H9 (cell line): Measurements from ENCODE around the gene ZFAND5. TPM values are rescaled to one million over a fixed set of nuclear protein-coding genes. Genes with fewer than 3 reads are reported as not detected.

Experiments used
- DNase-seq: peaks from one replicate; pipeline ENCODE4 v3.0.0-alpha.2; 2017
- H2AFZ ChIP-seq: one replicate; pipeline ENCODE4 v1.6.1; 2013; ENCODE audit warnings: mild to moderate bottlenecking, low read length, control low read depth, moderate library complexity
- H2AK5ac ChIP-seq: 2 replicates; pipeline ENCODE4 v1.6.1; 2013; ENCODE audit warnings: low read length, control low read depth, mixed read lengths; ENCODE audit not compliant: insufficient read length
- H2BK120ac ChIP-seq: one replicate; pipeline ENCODE4 v1.6.1; 2013; ENCODE audit warnings: low read depth, mild to moderate bottlenecking, low read length, control low read depth, inconsistent platforms; ENCODE audit not compliant: poor library complexity, severe bottlenecking
- H2BK12ac ChIP-seq: 2 replicates; pipeline ENCODE4 v1.6.1; 2013; ENCODE audit warnings: low read length, control low read depth, mixed read lengths, low read depth; ENCODE audit not compliant: insufficient read length
- H2BK15ac ChIP-seq: 2 replicates; pipeline ENCODE4 v1.6.1; 2013; ENCODE audit warnings: low read depth, low read length, control low read depth
- H2BK20ac ChIP-seq: one replicate; pipeline ENCODE4 v1.6.1; 2013; ENCODE audit warnings: low read depth, mild to moderate bottlenecking, low read length, control low read depth, inconsistent platforms; ENCODE audit not compliant: poor library complexity, severe bottlenecking
- H2BK5ac ChIP-seq: 2 replicates; pipeline ENCODE4 v1.6.1; 2013; ENCODE audit warnings: low read length, control low read depth, mixed read lengths; ENCODE audit not compliant: insufficient read length
- H3K14ac ChIP-seq: 2 replicates; pipeline ENCODE4 v1.6.1; 2013; ENCODE audit warnings: low read length, control low read depth; ENCODE audit not compliant: insufficient read depth
- H3K18ac ChIP-seq: 2 replicates; pipeline ENCODE4 v1.6.1; 2013; ENCODE audit warnings: low read depth, mild to moderate bottlenecking, mixed read lengths, low read length, control low read depth; ENCODE audit not compliant: insufficient read length
- H3K23ac ChIP-seq: 2 replicates; pipeline ENCODE4 v1.6.1; 2013; ENCODE audit warnings: low read length, control low read depth, mixed read lengths, low read depth; ENCODE audit not compliant: insufficient read length
- H3K23me2 ChIP-seq: 2 replicates; pipeline ENCODE4 v1.6.1; 2013; ENCODE audit warnings: low read depth, mild to moderate bottlenecking, mixed read lengths, low read length, control low read depth; ENCODE audit not compliant: insufficient read length, poor library complexity, severe bottlenecking
- H3K27ac ChIP-seq: 2 replicates; pipeline ENCODE4 v1.5.1; 2013; ENCODE audit warnings: low read length, control low read depth, mixed read lengths, low read depth; ENCODE audit not compliant: insufficient read length
- H3K27me3 ChIP-seq: 2 replicates; pipeline ENCODE4 v1.6.1; 2013; ENCODE audit warnings: low read length, control low read depth, inconsistent platforms; ENCODE audit not compliant: insufficient read depth
- H3K4ac ChIP-seq: 2 replicates; pipeline ENCODE4 v1.6.1; 2013; ENCODE audit warnings: low read depth, mild to moderate bottlenecking, control low read depth, inconsistent platforms, low read length, moderate library complexity
- H3K4me1 ChIP-seq: 2 replicates; pipeline ENCODE4 v1.6.1; 2013; ENCODE audit warnings: low read length, control low read depth, inconsistent platforms; ENCODE audit not compliant: insufficient read depth
- H3K4me2 ChIP-seq: 2 replicates; pipeline ENCODE4 v1.6.1; 2013; ENCODE audit warnings: low read length, control low read depth, mixed read lengths; ENCODE audit not compliant: insufficient read length, insufficient read depth
- H3K56ac ChIP-seq: 2 replicates; pipeline ENCODE4 v1.6.1; 2013; ENCODE audit warnings: low read depth, mild to moderate bottlenecking, mixed read lengths, low read length, control low read depth; ENCODE audit not compliant: insufficient read length
- H3K79me1 ChIP-seq: 2 replicates; pipeline ENCODE4 v1.6.1; 2013; ENCODE audit warnings: low read depth, mild to moderate bottlenecking, moderate library complexity, low read length, control low read depth, inconsistent platforms; ENCODE audit not compliant: insufficient read depth, poor library complexity, severe bottlenecking
- H3K79me2 ChIP-seq: 2 replicates; pipeline ENCODE4 v1.6.1; 2013; ENCODE audit warnings: low read length, control low read depth, inconsistent platforms; ENCODE audit not compliant: insufficient read depth
- H3K9ac ChIP-seq: 2 replicates; pipeline ENCODE4 v1.6.1; 2013; ENCODE audit warnings: low read length, control low read depth, mixed read lengths; ENCODE audit not compliant: insufficient read length; ENCODE audit errors: extremely low read depth
- H3K9me3 ChIP-seq: one replicate; pipeline ENCODE4 v1.6.1; 2013; ENCODE audit warnings: low read depth, low read length, inconsistent platforms; ENCODE audit not compliant: control insufficient read depth
- H3T11ph ChIP-seq: one replicate; pipeline ENCODE4 v1.6.1; 2013; ENCODE audit warnings: mild to moderate bottlenecking, low read length, control low read depth, inconsistent platforms
- H4K20me1 ChIP-seq: one replicate; pipeline ENCODE4 v1.6.1; 2013; ENCODE audit not compliant: control insufficient read depth, insufficient read length, insufficient read depth
- H4K5ac ChIP-seq: 2 replicates; pipeline ENCODE4 v1.6.1; 2013; ENCODE audit warnings: low read depth, mild to moderate bottlenecking, mixed read lengths, low read length, control low read depth; ENCODE audit not compliant: insufficient read length
- H4K8ac ChIP-seq: replicated peaks from 2 replicates; pipeline ENCODE4 v1.6.1; 2013; ENCODE audit warnings: low read length, control low read depth, mixed read lengths, low read depth; ENCODE audit not compliant: insufficient read length
- H4K91ac ChIP-seq: 2 replicates; pipeline ENCODE4 v1.6.1; 2013; ENCODE audit warnings: low read depth, mild to moderate bottlenecking, moderate library complexity, mixed read lengths, low read length, control low read depth; ENCODE audit not compliant: insufficient read length
- H3K27ac Mint-ChIP-seq, 3 experiments: 2 replicates in 2 of 3; 3 replicates in 1 of 3; pipeline ENCODE4 v1.8.0; 2020 to 2021; ENCODE audit warnings: mixed read lengths in 3 of 3, mild to moderate bottlenecking in 1 of 3, moderate library complexity in 1 of 3
- H3K27me3 Mint-ChIP-seq: 2 replicates; pipeline ENCODE4 v1.8.0; 2021; ENCODE audit warnings: low read depth, mild to moderate bottlenecking, moderate library complexity, mixed read lengths
- H3K36me3 Mint-ChIP-seq, 3 experiments: 2 replicates in 2 of 3; 3 replicates in 1 of 3; pipeline ENCODE4 v1.8.0; 2020 to 2021; ENCODE audit warnings: low read depth in 3 of 3, mixed read lengths in 3 of 3; ENCODE audit not compliant: insufficient read depth in 1 of 3
- H3K4me1 Mint-ChIP-seq, 2 experiments: 2 replicates each; pipeline ENCODE4 v1.8.0; 2020; ENCODE audit warnings: mixed read lengths in 2 of 2
- H3K4me3 Mint-ChIP-seq, 2 experiments: 2 replicates in 1 of 2; 3 replicates in 1 of 2; pipeline ENCODE4 v1.8.0; 2020 to 2021; ENCODE audit warnings: mild to moderate bottlenecking in 2 of 2, mixed read lengths in 2 of 2, moderate library complexity in 1 of 2
- H3K9me3 Mint-ChIP-seq, 2 experiments: 2 replicates in 1 of 2; 3 replicates in 1 of 2; pipeline ENCODE4 v1.8.0; 2020; ENCODE audit warnings: mild to moderate bottlenecking in 2 of 2, mixed read lengths in 2 of 2, moderate library complexity in 1 of 2
- CTCF ChIP-seq: fragments of 200-600 bp; sonication (generic); conservative IDR thresholded peaks from 3 replicates; pipeline ENCODE4 v1.8.0; 2021; ENCODE audit warnings: antibody characterized with exemption, mild to moderate bottlenecking
- WGBS: extraction: QIAGEN DNeasy Blood & Tissue Kit; methylation state at CpG from one replicate; pipeline ENCODE4 v1.1.7; 2013; ENCODE audit warnings: missing lambda C conversion rate, low lambda C conversion rate, mixed read lengths; ENCODE audit not compliant: insufficient read length; ENCODE audit errors: extremely low coverage; 5-methylcytosine and 5-hydroxymethylcytosine counted together
- total RNA-seq: library from RNA; stranded (reverse); gene quantifications from 2 replicates; pipeline ENCODE4 v1.2.1, GENCODE V29; 2021

ZFAND5 gene
- total RNA-seq, 1 experiment from 2014 or later, result 304 TPM

DNA sequence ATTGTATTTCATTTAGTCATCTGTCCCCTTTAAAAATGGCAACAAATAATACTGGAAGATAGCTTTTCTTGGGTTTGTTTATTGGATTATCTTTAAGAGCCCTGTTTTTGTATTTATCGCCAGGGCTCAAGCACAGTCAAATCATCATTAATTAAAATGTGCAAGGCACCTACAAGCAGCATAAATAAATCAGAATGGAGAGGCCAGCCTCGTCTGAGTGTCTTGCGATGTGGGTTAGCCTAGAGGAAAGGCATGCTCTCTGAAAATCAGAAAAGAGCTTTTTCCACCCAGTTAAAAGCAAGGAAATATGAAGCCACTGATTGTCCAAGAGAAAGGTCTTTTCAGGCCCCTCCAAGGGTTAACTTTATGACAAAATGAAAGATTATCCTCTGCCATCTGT, 31.8 kb downstream of the ZFAND5 start:
- no peak overlapping the region for H3K9ac ChIP-seq
- no peak overlapping the region for H2BK12ac ChIP-seq
- no CpG with 5 or more reads among the region's 3 CpGs for WGBS
- DNase-seq, result no peak
- H4K8ac ChIP-seq, result no peak overlapping the region
- H2BK20ac ChIP-seq, result no peak overlapping the region
- no peak overlapping the region for H4K91ac ChIP-seq
- H3K27me3 ChIP-seq, result no peaks in the 10 kb centered on the region
- H2AFZ ChIP-seq, result no peak overlapping the region
- H3K18ac ChIP-seq, result no peak overlapping the region
- H3K23ac ChIP-seq, result no peak overlapping the region
- no peak for TF ChIP-seq CTCF
- H4K5ac ChIP-seq, result no peak overlapping the region
- no peak overlapping the region for H2AK5ac ChIP-seq
- no peaks in the 10 kb centered on the region for H4K20me1 ChIP-seq
- no peaks in the 10 kb centered on the region for H3K9me3 ChIP-seq
- H3K27me3 Mint-ChIP-seq, result no peaks in the 10 kb centered on the region; the same call in 1 of the 2 replicates
- no peak overlapping the region for H3K27ac Mint-ChIP-seq
- no peaks in the 10 kb centered on the region for H3K79me1 ChIP-seq
- H3K56ac ChIP-seq, result no peak overlapping the region
- no peaks in the 10 kb centered on the region for H3K4me1 ChIP-seq
- peaks cover 3 to 4% of the 10 kb centered on the region in 2 experiments for H3K4me1 Mint-ChIP-seq
- H3K4me2 ChIP-seq, result no peak overlapping the region
- H3K27ac ChIP-seq, result no peak overlapping the region
- no peaks in the 10 kb centered on the region for H3K23me2 ChIP-seq
- H3K4ac ChIP-seq, result no peak overlapping the region
- H2BK5ac ChIP-seq, result no peak overlapping the region
- no peak overlapping the region for H3K14ac ChIP-seq
- no peak overlapping the region for H3K4me3 Mint-ChIP-seq
- H2BK120ac ChIP-seq, result no peak overlapping the region
- no peaks in the 10 kb centered on the region for H3K79me2 ChIP-seq
- H3T11ph ChIP-seq, result no peak overlapping the region
- no peaks in the 10 kb centered on the region for H3K36me3 Mint-ChIP-seq
- no peak overlapping the region for H2BK15ac ChIP-seq
- H3K9me3 Mint-ChIP-seq, result no peaks in the 10 kb centered on the region
